Measurements from ENCODE around the gene AUTS2. TPM values are rescaled to one million over a fixed set of nuclear protein-coding genes. Genes with fewer than 3 reads are reported as not detected.

The AUTS2 gene
- total RNA-seq, 1 experiment from 2014 or later, result 256 TPM

- H4K8ac ChIP-seq (replicated peaks; ENCODE audit: insufficient read length, low read depth, low read length), result no peak overlapping the region
- H3K9me3 Mint-ChIP-seq, result no peaks in the 10 kb centered on the region
- H3K4ac ChIP-seq (ENCODE audit: low read depth, low read length), result no peak overlapping the region
- H3K23me2 ChIP-seq (ENCODE audit: insufficient read length, low read depth, low read length, poor library complexity, severe bottlenecking), result no peaks in the 10 kb centered on the region
- no peaks in the 10 kb centered on the region for H3K79me2 ChIP-seq (ENCODE audit: insufficient read depth, low read length)
- DNase-seq, result no peak
- H2AK5ac ChIP-seq (ENCODE audit: insufficient read length, low read length), result no peak overlapping the region
- H3K56ac ChIP-seq (ENCODE audit: insufficient read length, low read depth, low read length), result no peak overlapping the region
- no peak overlapping the region for H2BK120ac ChIP-seq (ENCODE audit: low read depth, low read length, poor library complexity, severe bottlenecking)
- peaks cover 6% of the 10 kb centered on the region; the same call in 1 of the 2 replicates for H3K4me1 ChIP-seq (ENCODE audit: insufficient read depth, low read length)
- H3K4me3 Mint-ChIP-seq, result no peak overlapping the region
- H3K9me3 ChIP-seq (ENCODE audit: control insufficient read depth, low read depth, low read length), result no peaks in the 10 kb centered on the region
- H4K91ac ChIP-seq (ENCODE audit: insufficient read length, low read depth, low read length), result no peak overlapping the region
- no peak overlapping the region for H3K18ac ChIP-seq (ENCODE audit: insufficient read length, low read depth, low read length)
- H3K23ac ChIP-seq (ENCODE audit: insufficient read length, low read depth, low read length), result no peak overlapping the region
- no peak overlapping the region for H2BK5ac ChIP-seq (ENCODE audit: insufficient read length, low read length)
- H3K4me2 ChIP-seq (ENCODE audit: insufficient read depth, insufficient read length, low read length), result no peak overlapping the region
- H3K36me3 Mint-ChIP-seq (ENCODE audit: insufficient read depth in 1 of 3, low read depth in 3 of 3), result no peaks in the 10 kb centered on the region
- no peak overlapping the region for H2BK20ac ChIP-seq (ENCODE audit: low read depth, low read length, poor library complexity, severe bottlenecking)
- H3K27me3 ChIP-seq (ENCODE audit: insufficient read depth, low read length), result no peaks in the 10 kb centered on the region
- no peak overlapping the region for H3T11ph ChIP-seq (ENCODE audit: low read length)
- no peaks in the 10 kb centered on the region for H3K79me1 ChIP-seq (ENCODE audit: insufficient read depth, low read depth, low read length, poor library complexity, severe bottlenecking)
- H4K5ac ChIP-seq (ENCODE audit: insufficient read length, low read depth, low read length), result no peak overlapping the region
- no CpG with 5 or more reads among the region's 6 CpGs for WGBS (ENCODE audit: extremely low coverage, insufficient read length, low lambda C conversion rate)
- no peak overlapping the region for H3K14ac ChIP-seq (ENCODE audit: insufficient read depth, low read length)
- H2AFZ ChIP-seq (ENCODE audit: low read length), result no peak overlapping the region
- no peaks in the 10 kb centered on the region for H4K20me1 ChIP-seq (ENCODE audit: control insufficient read depth, insufficient read depth, insufficient read length)
- TF ChIP-seq CTCF (conservative IDR thresholded peaks at IDR 0.05), result no peak
- no peaks in the 10 kb centered on the region for H3K27me3 Mint-ChIP-seq (ENCODE audit: low read depth)
- H3K4me1 Mint-ChIP-seq, result peaks cover 9 to 12% of the 10 kb centered on the region in 2 experiments
- H3K9ac ChIP-seq (ENCODE audit: extremely low read depth, insufficient read length, low read length), result no peak overlapping the region
- no peak overlapping the region for H2BK15ac ChIP-seq (ENCODE audit: low read depth, low read length)
- H2BK12ac ChIP-seq (ENCODE audit: insufficient read length, low read depth, low read length), result no peak overlapping the region
- H3K27ac ChIP-seq (ENCODE audit: insufficient read length, low read depth, low read length), result no peak overlapping the region
- no peak overlapping the region for H3K27ac Mint-ChIP-seq
These were observed 291.2 kb downstream of the AUTS2 start for GRCh38 chr7:69889338-69889975.

Data from H9 (cell line).